ENCODE data around the gene TEKT5.
"Not testable (repeated sequence)": the region's sequence is repeated elsewhere in the genome, so short reads cannot be mapped to it uniquely, and the experiment has no call there.

Gene TEKT5

DNA sequence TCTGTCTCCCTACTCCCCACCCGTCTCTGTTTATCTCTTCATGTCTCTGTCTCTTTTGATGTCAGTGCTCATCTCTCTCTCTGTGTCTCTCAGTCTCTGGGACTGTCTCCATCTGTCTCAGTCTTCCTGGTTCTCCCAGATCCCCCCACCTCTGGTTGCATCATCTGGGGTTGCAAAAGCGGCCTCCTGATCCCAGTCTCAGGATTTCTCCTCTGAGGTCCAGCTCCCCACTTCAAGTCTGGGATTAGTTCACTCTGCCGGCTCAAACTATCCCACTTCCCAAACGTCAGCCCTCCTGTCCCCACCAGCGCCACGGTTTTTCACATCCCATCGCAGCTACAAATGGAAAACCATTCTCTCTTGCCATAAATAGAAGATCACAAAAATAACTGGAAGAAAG is 9.0 kb downstream of the TEKT5 start:
- H3K4me3 ChIP-seq (ENCODE audit: low read depth in 1 of 5, low read length in 5 of 5): no peak overlapping the region
- no peaks in the 10 kb centered on the region for H3K9me3 ChIP-seq (ENCODE audit: control insufficient read depth in 5 of 5, low read length in 5 of 5)
- no peak overlapping the region for H3K27ac ChIP-seq (ENCODE audit: low read depth, low read length)
- no peaks in the 10 kb centered on the region for H3K36me3 ChIP-seq (ENCODE audit: control insufficient read depth in 5 of 5, insufficient read depth in 5 of 5, low read length in 5 of 5)
- H3K4me1 ChIP-seq (ENCODE audit: control insufficient read depth in 5 of 5, insufficient read depth in 5 of 5, low read length in 5 of 5): peaks cover 0 to 8% (median 0%) of the 10 kb centered on the region in 5 donors
- H3K27me3 ChIP-seq (ENCODE audit: control insufficient read depth in 5 of 5, insufficient read depth in 4 of 5, low read length in 5 of 5): peaks cover 0 to 3% (median 0%) of the 10 kb centered on the region in 5 donors
- no peak overlapping the region for H3K9ac ChIP-seq (ENCODE audit: low read length in 5 of 5)

GRCh38 chr16:10684511-10685151 is 10.1 kb downstream of the TEKT5 start:
- peaks cover 0 to 8% (median 0%) of the 10 kb centered on the region in 5 donors for H3K4me1 ChIP-seq (ENCODE audit: control insufficient read depth in 5 of 5, insufficient read depth in 5 of 5, low read length in 5 of 5)
- no peak overlapping the region for H3K4me3 ChIP-seq (ENCODE audit: low read depth in 1 of 5, low read length in 5 of 5)
- peaks cover 0 to 3% (median 0%) of the 10 kb centered on the region in 5 donors for H3K27me3 ChIP-seq (ENCODE audit: control insufficient read depth in 5 of 5, insufficient read depth in 4 of 5, low read length in 5 of 5)
- no peaks in the 10 kb centered on the region for H3K9me3 ChIP-seq (ENCODE audit: control insufficient read depth in 5 of 5, low read length in 5 of 5)
- no peak overlapping the region for H3K27ac ChIP-seq (ENCODE audit: low read depth, low read length)
- no peaks in the 10 kb centered on the region for H3K36me3 ChIP-seq (ENCODE audit: control insufficient read depth in 5 of 5, insufficient read depth in 5 of 5, low read length in 5 of 5)
- H3K9ac ChIP-seq (ENCODE audit: low read length in 5 of 5): no peak overlapping the region

DNA sequence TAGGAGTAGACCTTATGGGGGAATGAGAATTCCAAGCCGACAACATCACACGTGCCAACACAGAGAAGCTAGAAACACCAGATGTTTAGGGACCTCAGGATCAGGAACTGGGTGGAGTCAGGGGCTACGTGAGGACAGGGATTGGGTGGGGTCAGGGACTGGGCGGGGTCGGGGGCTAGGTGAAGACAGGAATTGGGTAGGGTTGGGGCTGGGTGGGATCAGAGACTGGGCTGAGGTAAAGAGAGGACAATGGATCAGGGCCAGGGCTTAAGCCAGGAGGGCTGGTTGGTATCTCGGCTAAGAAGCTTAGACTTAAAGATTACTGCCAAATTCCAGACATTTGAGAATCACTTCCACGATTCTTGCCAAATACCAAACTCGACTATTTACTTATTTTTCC is 11.6 kb downstream of the TEKT5 start:
- Histone ChIP-seq H3K9me3 (ENCODE audit: control insufficient read depth in 5 of 5, low read length in 5 of 5) (no peaks in the 10 kb centered on the region), H3K36me3 (ENCODE audit: control insufficient read depth in 5 of 5, insufficient read depth in 5 of 5, low read length in 5 of 5) (no peaks in the 10 kb centered on the region), H3K27ac (ENCODE audit: low read depth, low read length) (no peak overlapping the region), H3K27me3 (ENCODE audit: control insufficient read depth in 5 of 5, insufficient read depth in 4 of 5, low read length in 5 of 5) (peaks cover 0 to 3% (median 0%) of the 10 kb centered on the region in 5 donors), H3K4me1 (ENCODE audit: control insufficient read depth in 5 of 5, insufficient read depth in 5 of 5, low read length in 5 of 5) (peaks cover 0 to 8% (median 0%) of the 10 kb centered on the region in 5 donors), H3K4me3 (ENCODE audit: low read depth in 1 of 5, low read length in 5 of 5) (no peak overlapping the region), H3K9ac (ENCODE audit: low read length in 5 of 5) (no peak overlapping the region)

- peaks cover 0 to 8% (median 0%) of the 10 kb centered on the region in 5 donors for H3K4me1 ChIP-seq (ENCODE audit: control insufficient read depth in 5 of 5, insufficient read depth in 5 of 5, low read length in 5 of 5)
- H3K9ac ChIP-seq (ENCODE audit: low read length in 5 of 5): no peak overlapping the region
- no peak overlapping the region for H3K27ac ChIP-seq (ENCODE audit: low read depth, low read length)
- H3K27me3 ChIP-seq (ENCODE audit: control insufficient read depth in 5 of 5, insufficient read depth in 4 of 5, low read length in 5 of 5): peaks cover 0 to 3% (median 0%) of the 10 kb centered on the region in 5 donors
- no peaks in the 10 kb centered on the region for H3K9me3 ChIP-seq (ENCODE audit: control insufficient read depth in 5 of 5, low read length in 5 of 5)
- no peaks in the 10 kb centered on the region for H3K36me3 ChIP-seq (ENCODE audit: control insufficient read depth in 5 of 5, insufficient read depth in 5 of 5, low read length in 5 of 5)
- H3K4me3 ChIP-seq (ENCODE audit: low read depth in 1 of 5, low read length in 5 of 5): no peak overlapping the region
These were observed 12.1 kb downstream of the TEKT5 start for GRCh38 chr16:10682604-10683003.

GRCh38 chr16:10681310-10682308 is 13.1 kb downstream of the TEKT5 start:
- Histone ChIP-seq H3K27ac (ENCODE audit: low read depth, low read length) (no peak overlapping the region), H3K27me3 (ENCODE audit: control insufficient read depth in 5 of 5, insufficient read depth in 4 of 5, low read length in 5 of 5) (peaks cover 0 to 3% (median 0%) of the 10 kb centered on the region in 5 donors), H3K4me1 (ENCODE audit: control insufficient read depth in 5 of 5, insufficient read depth in 5 of 5, low read length in 5 of 5) (peaks cover 0 to 8% (median 0%) of the 10 kb centered on the region in 5 donors), H3K4me3 (ENCODE audit: low read depth in 1 of 5, low read length in 5 of 5) (no peak overlapping the region), H3K9me3 (ENCODE audit: control insufficient read depth in 5 of 5, low read length in 5 of 5) (no peaks in the 10 kb centered on the region), H3K9ac (ENCODE audit: low read length in 5 of 5) (no peak overlapping the region), H3K36me3 (ENCODE audit: control insufficient read depth in 5 of 5, insufficient read depth in 5 of 5, low read length in 5 of 5) (no peaks in the 10 kb centered on the region)

GRCh38 chr16:10679921-10680320 is 14.8 kb downstream of the TEKT5 start:
- no peaks in the 10 kb centered on the region for H3K36me3 ChIP-seq (ENCODE audit: control insufficient read depth in 5 of 5, insufficient read depth in 5 of 5, low read length in 5 of 5)
- no peak overlapping the region for H3K9ac ChIP-seq (ENCODE audit: low read length in 5 of 5)
- peaks cover 0 to 8% (median 0%) of the 10 kb centered on the region in 5 donors for H3K4me1 ChIP-seq (ENCODE audit: control insufficient read depth in 5 of 5, insufficient read depth in 5 of 5, low read length in 5 of 5)
- no peaks in the 10 kb centered on the region for H3K9me3 ChIP-seq (ENCODE audit: control insufficient read depth in 5 of 5, low read length in 5 of 5)
- no peak overlapping the region for H3K4me3 ChIP-seq (ENCODE audit: low read depth in 1 of 5, low read length in 5 of 5)
- H3K27me3 ChIP-seq (ENCODE audit: control insufficient read depth in 5 of 5, insufficient read depth in 4 of 5, low read length in 5 of 5): peaks cover 0 to 3% (median 0%) of the 10 kb centered on the region in 5 donors
- no peak overlapping the region for H3K27ac ChIP-seq (ENCODE audit: low read depth, low read length)

DNA sequence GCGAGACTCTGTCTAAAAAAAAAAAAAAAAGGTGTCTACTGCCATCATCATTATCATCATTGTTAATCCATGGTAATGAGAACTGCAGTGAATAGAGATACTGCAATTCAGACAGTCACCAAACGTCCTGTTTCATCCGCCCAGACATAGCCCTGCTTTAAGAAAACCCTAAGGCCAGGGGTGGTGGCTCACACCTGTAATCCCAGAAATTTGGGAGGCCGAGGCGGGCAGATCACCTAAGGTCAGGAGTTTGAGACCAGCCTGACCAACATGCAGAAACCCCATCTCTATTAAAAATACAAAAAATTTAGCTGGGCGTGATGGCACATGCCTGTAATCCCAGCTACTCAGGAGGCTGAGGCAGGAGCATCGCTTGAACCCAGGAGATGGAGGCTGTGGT is 15.3 kb downstream of the TEKT5 start:
- H3K4me3 ChIP-seq (ENCODE audit: low read depth in 1 of 5, low read length in 5 of 5); H3K27me3 ChIP-seq (ENCODE audit: control insufficient read depth in 5 of 5, insufficient read depth in 4 of 5, low read length in 5 of 5); H3K4me1 ChIP-seq (ENCODE audit: control insufficient read depth in 5 of 5, insufficient read depth in 5 of 5, low read length in 5 of 5); H3K9ac ChIP-seq (ENCODE audit: low read length in 5 of 5); H3K27ac ChIP-seq (ENCODE audit: low read depth, low read length); H3K9me3 ChIP-seq (ENCODE audit: control insufficient read depth in 5 of 5, low read length in 5 of 5); H3K36me3 ChIP-seq (ENCODE audit: control insufficient read depth in 5 of 5, insufficient read depth in 5 of 5, low read length in 5 of 5): not testable (repeated sequence)

DNA sequence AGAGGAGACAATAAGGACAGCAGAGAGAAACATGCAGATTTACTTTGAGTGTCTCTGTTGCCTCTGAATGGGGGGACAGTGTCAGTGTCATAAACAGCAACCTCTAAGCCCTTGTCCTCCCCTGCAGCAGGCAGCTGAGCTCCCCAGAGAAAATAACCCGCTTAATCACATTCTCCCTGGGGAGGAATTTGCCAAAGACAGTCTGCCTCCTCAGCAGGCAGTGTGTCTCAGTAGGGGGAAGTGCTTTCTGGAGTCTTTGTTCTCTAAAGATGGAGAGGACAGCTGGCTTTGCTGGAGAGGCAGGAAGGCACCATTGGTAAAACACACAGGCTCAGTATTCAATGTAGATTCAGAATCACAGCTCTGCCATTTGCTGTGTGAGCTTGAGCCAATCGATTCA is 16.1 kb downstream of the TEKT5 start:
- Histone ChIP-seq H3K4me1 (ENCODE audit: control insufficient read depth in 5 of 5, insufficient read depth in 5 of 5, low read length in 5 of 5) (no peaks in the 10 kb centered on the region), H3K4me3 (ENCODE audit: low read depth in 1 of 5, low read length in 5 of 5) (no peak overlapping the region), H3K9ac (ENCODE audit: low read length in 5 of 5) (no peak overlapping the region), H3K27ac (ENCODE audit: low read depth, low read length) (no peak overlapping the region), H3K9me3 (ENCODE audit: control insufficient read depth in 5 of 5, low read length in 5 of 5) (no peaks in the 10 kb centered on the region), H3K27me3 (ENCODE audit: control insufficient read depth in 5 of 5, insufficient read depth in 4 of 5, low read length in 5 of 5) (peaks cover 0 to 3% (median 0%) of the 10 kb centered on the region in 5 donors), H3K36me3 (ENCODE audit: control insufficient read depth in 5 of 5, insufficient read depth in 5 of 5, low read length in 5 of 5) (no peaks in the 10 kb centered on the region)

- H3K27me3 ChIP-seq (ENCODE audit: control insufficient read depth in 5 of 5, insufficient read depth in 4 of 5, low read length in 5 of 5): no peaks in the 10 kb centered on the region
- H3K9me3 ChIP-seq (ENCODE audit: control insufficient read depth in 5 of 5, low read length in 5 of 5): no peaks in the 10 kb centered on the region
- H3K36me3 ChIP-seq (ENCODE audit: control insufficient read depth in 5 of 5, insufficient read depth in 5 of 5, low read length in 5 of 5): no peaks in the 10 kb centered on the region
- no peaks in the 10 kb centered on the region for H3K4me1 ChIP-seq (ENCODE audit: control insufficient read depth in 5 of 5, insufficient read depth in 5 of 5, low read length in 5 of 5)
- H3K4me3 ChIP-seq (ENCODE audit: low read depth in 1 of 5, low read length in 5 of 5): no peak overlapping the region
- H3K9ac ChIP-seq (ENCODE audit: low read length in 5 of 5): no peak overlapping the region
- no peak overlapping the region for H3K27ac ChIP-seq (ENCODE audit: low read depth, low read length)
These were observed 18.4 kb downstream of the TEKT5 start for GRCh38 chr16:10676284-10676683.

DNA sequence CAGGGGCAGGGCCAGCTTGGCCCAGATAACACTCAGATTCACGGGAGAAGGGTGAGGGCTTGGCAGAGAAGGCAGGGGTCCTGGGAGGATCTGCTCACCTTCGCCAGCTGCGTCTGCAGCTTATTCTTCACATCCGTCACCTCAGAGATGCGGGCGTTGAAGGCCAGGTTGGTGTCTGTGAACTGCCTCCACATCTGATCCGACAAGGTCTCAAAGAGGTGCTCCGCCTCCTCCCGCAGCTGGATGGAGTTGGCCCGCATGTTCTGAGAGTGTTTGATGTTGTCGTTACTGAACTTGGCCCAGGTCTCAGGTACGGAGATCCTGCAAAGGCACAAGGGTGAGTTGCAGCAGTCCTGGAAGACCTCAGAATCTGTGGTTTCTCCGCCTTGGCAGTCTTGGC is 18.9 kb downstream of the TEKT5 start:
- H3K9me3 ChIP-seq (ENCODE audit: control insufficient read depth in 5 of 5, low read length in 5 of 5): no peaks in the 10 kb centered on the region
- no peak overlapping the region for H3K9ac ChIP-seq (ENCODE audit: low read length in 5 of 5)
- no peak overlapping the region for H3K27ac ChIP-seq (ENCODE audit: low read depth, low read length)
- no peaks in the 10 kb centered on the region for H3K27me3 ChIP-seq (ENCODE audit: control insufficient read depth in 5 of 5, insufficient read depth in 4 of 5, low read length in 5 of 5)
- H3K4me1 ChIP-seq (ENCODE audit: control insufficient read depth in 5 of 5, insufficient read depth in 5 of 5, low read length in 5 of 5): no peaks in the 10 kb centered on the region
- H3K36me3 ChIP-seq (ENCODE audit: control insufficient read depth in 5 of 5, insufficient read depth in 5 of 5, low read length in 5 of 5): no peaks in the 10 kb centered on the region
- no peak overlapping the region for H3K4me3 ChIP-seq (ENCODE audit: low read depth in 1 of 5, low read length in 5 of 5)

Data from subcutaneous abdominal adipose tissue (tissue), 5 donors.